DLD1 (cell line): Measurements from ENCODE around the gene CFAP210.
"Not testable (repeated sequence)": the region's sequence is repeated elsewhere in the genome, so short reads cannot be mapped to it uniquely, and the experiment has no call there.

Experiments
- in situ Hi-C: cut with HindIII; loops from 2 replicates; pipeline ENCODE4 v1.10.0; 2017; ENCODE audit warnings: low sequenced_read_pairs

CFAP210 gene

DNA sequence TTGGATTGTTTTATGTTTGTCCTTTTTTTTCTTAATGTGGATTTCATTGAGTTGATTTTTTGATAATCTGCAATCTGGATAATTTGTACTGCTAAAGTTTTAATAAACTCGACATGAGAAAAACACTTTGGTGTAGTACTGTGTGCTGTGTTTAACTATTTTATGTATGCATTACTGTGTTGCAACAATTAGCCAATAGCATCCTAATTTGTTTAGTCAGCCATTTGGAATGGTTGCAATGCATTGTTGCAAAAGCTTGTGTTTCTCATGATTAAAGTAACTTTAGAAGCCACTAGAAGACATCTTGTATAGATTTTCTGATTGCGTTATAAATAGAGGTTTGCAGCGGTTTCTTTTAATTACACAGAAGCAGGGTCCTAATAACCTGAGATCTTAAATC, 56.6 kb downstream of the CFAP210 start:
- in situ Hi-C loops, result no loop called here

DNA sequence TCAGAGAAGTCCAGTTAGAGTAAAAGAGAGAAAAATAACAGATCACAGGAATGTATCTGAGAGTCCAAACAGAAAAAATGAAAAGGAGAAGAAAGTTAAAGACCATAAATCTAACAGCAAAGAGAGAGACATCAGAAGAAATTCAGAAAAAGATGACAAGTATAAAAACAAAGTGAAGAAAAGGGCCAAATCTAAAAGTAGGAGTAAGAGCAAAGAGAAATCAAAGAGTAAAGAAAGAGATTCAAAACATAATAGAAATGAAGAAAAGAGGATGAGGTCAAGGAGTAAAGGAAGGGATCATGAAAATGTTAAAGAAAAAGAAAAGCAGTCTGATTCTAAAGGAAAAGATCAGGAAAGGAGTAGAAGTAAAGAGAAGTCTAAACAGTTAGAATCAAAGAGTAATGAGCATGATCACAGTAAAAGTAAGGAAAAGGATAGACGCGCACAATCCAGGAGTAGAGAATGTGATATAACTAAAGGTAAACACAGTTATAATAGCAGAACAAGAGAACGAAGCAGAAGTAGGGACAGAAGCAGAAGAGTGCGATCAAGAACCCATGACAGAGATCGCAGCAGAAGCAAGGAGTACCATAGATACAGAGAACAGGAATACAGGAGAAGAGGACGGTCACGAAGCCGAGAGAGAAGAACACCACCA, 57.6 kb downstream of the CFAP210 start:
- in situ Hi-C loops, result no loop called here

DNA sequence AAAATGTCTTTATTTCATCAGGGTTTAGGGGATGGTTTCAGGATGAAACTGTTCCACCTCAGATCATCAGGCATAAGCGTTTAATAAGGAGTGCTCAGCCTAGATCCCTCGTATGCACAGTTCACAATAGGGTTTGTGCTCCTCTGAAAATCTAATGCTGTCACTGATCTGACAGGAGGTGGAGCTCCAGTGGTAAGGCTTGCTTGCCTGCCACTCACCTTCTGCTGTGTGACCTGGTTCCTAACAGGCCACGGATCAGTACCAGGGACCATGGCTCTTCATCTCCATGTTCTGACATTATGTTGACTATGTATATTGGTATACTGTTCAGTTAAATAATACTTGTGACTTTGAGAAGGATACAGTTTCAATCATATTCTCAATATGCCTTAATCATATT, 68.4 kb downstream of the CFAP210 start:
- in situ Hi-C loops, result no loop called here

DNA sequence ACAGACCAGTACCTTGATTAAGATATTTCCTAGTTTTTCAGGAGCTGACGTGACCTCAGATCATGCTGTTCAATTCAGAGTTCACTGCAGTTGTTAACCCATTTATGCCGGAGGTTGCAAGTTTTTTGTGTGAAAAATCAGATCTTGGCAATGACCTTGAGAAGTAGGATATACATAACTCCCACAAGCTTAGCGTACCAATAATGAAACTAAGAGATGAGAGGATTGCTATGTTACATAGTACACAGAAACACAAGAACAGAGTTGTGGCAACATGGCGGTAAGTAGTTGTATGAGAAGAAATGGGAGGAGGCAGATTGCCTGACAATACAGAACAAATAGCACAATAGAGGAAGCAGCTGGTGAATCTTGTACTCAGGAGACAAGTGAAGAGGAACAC, 71.0 kb downstream of the CFAP210 start:
- in situ Hi-C loops, result no loop called here

DNA sequence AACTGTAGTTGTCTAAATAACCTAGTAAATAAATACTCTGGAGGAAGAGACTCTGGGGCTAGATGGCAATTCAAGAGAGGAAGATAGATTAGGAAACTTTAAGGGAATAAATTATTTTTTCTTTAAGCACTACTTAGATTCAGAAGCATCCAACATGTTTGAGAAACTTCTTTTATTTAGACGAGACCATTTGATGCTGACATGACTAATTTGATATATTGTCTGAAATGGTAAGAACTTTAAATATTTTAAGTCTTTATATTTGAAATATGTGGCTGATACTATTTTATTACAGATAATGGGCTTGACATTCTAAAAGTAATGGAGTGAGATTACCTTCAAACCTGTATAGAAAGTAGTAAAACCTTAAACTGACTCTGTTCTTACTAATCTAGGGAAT, 73.7 kb downstream of the CFAP210 start:
- in situ Hi-C loops, result no loop called here

DNA sequence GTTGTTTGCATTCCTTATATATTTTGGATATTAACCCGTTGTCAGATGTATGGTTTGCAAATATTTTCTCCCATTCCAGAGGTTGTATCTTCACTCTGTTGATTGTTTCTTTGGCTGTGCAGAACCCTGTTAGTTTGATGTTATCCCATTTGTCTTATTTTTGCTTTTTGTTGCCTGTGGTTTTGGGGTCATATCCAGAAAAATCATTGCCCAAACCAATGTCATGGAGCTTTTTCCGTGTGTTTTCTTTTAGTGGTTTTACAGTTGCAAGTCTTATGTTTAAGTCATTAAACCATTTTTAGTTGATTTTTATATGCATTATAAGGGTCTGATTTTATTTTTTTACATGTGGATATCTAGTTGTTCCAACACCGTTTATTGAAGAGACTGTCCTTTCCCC, 74.3 kb downstream of the CFAP210 start:
- in situ Hi-C loops, result no loop called here

DNA sequence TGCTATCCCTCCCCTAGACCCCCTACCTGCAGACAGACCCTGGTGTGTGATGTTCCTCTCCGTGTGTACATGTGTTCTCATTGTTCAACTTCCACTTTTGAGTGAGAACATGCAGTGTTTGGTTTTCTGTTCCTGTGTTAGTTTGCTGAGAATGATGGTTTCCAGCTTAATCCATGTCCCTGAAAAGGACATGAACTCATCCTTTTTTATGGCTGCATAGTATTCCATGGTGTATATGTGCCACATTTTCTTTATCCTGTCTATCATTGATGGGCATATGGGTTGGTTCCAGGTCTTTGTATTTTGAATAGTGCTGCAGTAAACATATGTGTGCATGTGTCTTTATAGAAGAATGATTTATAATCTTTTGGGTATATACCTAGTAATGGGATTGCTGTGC, 78.2 kb downstream of the CFAP210 start:
- in situ Hi-C loops, result not testable (repeated sequence)

DNA sequence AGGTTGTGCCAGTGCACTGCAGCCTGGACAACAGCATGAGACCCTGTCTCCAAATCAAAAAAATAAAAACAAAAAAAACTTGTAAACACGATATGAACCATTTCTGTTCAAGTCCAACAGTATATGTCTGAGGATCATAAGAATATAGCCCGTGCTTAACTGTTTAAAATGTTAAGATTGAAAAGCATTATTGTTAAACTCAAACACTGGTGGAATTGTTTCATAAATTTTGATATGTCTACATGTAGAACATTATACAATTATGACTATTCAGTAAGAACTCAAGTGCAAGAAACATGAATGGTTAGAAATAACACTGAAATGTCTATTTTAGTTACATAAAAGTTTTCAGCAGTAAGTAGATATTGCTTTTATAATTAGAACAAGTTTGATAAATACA, 80.3 kb downstream of the CFAP210 start:
- in situ Hi-C loops, result no loop called here

DNA sequence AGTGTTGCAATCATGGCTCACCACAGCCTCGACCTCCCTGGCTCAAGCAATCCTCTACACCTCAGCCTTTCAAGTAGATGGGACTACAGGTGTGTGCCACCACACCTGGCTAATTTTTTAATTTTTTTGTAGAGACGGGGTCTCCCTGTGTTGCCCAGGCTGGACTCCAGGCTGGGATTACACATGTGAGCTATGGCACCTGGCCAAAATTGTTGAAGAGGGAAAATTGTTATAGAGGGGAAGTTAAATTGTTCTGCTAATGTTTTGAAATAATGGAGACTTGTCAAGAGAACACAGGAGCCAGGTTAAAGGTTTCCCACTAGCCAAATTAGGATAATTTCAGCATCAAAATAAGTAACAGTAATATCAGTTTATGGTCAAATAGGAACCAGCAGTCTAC, 84.9 kb downstream of the CFAP210 start:
- in situ Hi-C loops, result no loop called here

DNA sequence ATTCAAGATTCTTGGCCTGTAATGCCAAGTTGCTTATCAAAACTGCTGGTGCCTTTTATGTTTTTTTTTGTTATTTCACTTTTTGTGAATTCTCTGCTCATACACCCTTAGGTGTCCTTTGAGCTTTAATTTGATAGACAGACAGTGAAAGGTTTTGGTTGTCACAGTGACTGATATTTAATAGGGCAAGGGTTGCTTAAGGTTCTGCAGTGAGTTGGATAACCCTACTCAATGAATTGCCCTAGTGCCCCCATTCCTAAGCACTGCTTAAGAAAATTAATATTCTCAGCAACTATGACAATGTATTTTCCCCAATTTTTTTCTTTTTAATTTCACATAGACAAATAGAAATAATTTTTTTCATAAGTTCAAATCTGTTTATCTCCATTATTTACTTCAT, 94.6 kb downstream of the CFAP210 start:
- in situ Hi-C loops, result no loop called here

DNA sequence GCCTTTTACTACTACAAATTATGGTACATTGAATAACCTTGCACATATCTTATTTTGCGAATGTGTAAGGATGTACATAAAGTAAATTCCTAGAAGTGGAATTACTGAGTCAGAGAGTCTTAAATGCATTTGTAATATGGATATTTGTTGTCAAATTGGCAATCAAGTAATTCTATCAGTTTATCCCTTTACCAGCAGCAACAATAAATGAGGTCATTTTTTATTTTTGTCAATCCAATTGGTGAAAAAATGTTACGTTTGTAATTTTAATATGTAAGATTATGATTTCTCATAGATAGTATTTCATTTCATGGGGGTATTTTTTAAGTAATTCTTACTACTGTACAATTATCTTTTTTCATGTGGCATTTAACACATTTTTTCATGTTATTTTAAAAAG, 95.2 kb downstream of the CFAP210 start:
- in situ Hi-C loops, result no loop called here

DNA sequence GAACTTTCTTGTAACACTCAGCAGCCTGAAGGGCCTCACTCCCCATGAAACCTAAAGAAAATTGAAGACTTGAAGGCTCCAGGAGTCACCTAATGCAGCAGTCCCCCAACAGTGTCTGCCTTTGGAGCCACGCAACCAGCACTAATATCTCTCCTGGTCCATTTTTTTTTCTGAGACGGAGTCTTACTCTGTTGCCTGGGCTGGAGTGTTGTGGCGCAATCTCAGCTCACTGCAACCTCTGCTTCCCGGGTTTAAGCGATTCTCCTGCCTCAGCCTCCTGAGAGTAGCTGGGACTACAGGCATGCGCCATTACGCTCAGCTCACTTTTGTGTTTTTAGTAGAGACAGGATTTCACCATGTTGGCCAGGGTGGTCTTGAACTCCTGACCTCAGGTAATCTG, 97.7 kb downstream of the CFAP210 start:
- in situ Hi-C loops, result not testable (repeated sequence)
